22Rv1 (cell line): ENCODE data around the gene PAX3.

Experiments
- CTCF ChIP-seq: fragments of 450-650 bp; IDR thresholded peaks from 2 replicates; pipeline ENCODE4 v1.5.1; 2017; ENCODE audit warnings: mild to moderate bottlenecking
- ZFX ChIP-seq: fragments of 450-650 bp; IDR thresholded peaks from 2 replicates; pipeline ENCODE4 v1.6.1; 2017; ENCODE audit warnings: antibody characterized with exemption, borderline replicate concordance

GRCh38 chr2:222296311-222296741, 2.5 kb downstream of the PAX3 start:
- TF ChIP-seq CTCF: no peak
- TF ChIP-seq ZFX: no peak
